ENCODE data around the gene FADS1.

DNA sequence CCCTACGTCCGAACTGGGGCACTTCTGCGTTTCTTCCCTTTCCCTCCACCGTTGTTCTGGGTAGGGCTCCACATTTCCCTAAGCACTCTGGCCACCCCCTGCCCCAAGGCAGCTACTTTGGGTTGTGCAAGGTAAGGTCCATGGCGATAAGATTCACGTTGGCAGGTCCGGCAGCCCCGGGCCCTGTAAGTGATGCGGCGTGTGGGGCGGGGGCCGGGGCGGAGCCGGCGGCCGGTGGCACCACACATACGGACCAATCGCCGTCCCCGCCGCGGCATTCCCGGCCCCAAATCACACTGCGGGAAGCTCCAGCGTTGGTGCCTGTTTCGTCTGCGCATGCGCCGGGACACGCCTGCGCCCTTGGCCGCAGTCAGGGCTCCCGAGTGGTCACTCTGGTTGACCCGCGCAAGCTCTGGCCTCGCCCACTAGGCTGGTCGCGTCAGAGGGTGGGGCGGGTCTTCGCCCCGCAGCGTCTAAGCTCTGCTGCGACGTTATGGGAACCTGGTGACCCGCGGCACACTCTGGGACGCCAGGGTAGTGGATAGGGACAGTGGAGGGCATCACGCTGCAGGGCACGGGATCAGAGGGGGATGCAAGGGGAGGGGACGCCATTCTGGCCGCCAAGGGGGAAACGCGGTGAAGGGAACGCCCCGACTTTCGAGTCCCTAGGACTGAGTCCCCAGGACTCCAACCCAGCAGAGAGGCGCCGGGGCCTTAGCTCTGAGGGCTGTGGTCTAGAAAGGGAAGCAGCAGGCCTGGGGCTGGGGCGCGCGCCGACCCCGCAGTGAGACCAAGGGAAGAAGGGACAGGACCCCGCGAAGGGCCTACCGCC, 1.6 kb downstream of the FADS1 start:
- TF ChIP-seq, protein P1, sequence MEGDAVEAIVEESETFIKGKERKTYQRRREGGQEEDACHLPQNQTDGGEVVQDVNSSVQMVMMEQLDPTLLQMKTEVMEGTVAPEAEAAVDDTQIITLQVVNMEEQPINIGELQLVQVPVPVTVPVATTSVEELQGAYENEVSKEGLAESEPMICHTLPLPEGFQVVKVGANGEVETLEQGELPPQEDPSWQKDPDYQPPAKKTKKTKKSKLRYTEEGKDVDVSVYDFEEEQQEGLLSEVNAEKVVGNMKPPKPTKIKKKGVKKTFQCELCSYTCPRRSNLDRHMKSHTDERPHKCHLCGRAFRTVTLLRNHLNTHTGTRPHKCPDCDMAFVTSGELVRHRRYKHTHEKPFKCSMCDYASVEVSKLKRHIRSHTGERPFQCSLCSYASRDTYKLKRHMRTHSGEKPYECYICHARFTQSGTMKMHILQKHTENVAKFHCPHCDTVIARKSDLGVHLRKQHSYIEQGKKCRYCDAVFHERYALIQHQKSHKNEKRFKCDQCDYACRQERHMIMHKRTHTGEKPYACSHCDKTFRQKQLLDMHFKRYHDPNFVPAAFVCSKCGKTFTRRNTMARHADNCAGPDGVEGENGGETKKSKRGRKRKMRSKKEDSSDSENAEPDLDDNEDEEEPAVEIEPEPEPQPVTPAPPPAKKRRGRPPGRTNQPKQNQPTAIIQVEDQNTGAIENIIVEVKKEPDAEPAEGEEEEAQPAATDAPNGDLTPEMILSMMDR (IDR thresholded peaks at IDR 0.05 in 4 of 5, conservative IDR thresholded peaks at IDR 0.05 in 1 of 5) = no peak
- TF ChIP-seq POLR2A (IDR thresholded peaks at IDR 0.05) = peak; percentile 89 to 92

Measured in gastrocnemius medialis (tissue), 4 donors.